HG02763 (cell line): ENCODE data around the gene RPL27.
"Not testable (repeated sequence)": the region's sequence is repeated elsewhere in the genome, so short reads cannot be mapped to it uniquely, and the experiment has no call there.

Experiments used
- ATAC-seq: cut with Tn5 transposase; IDR thresholded peaks from one replicate; pipeline ENCODE4 v1.9.1; 2021; ENCODE audit warnings: mild to moderate bottlenecking, moderate library complexity; ENCODE audit not compliant: unreplicated experiment

Gene RPL27

GRCh38 chr17:42992872-42993271, 5.3 kb upstream of the RPL27 start:
- no peak for ATAC-seq

- ATAC-seq, result not testable (repeated sequence)
Observed at GRCh38 chr17:42993913-42994312, 4.3 kb upstream of the RPL27 start.

GRCh38 chr17:42997390-42997983, 732 bp upstream of the RPL27 start:
- no peak for ATAC-seq

GRCh38 chr17:42999003-42999525, 845 bp downstream of the RPL27 start:
- ATAC-seq, result no peak

GRCh38 chr17:43000894-43001293, 2.7 kb downstream of the RPL27 start:
- not testable (repeated sequence) for ATAC-seq

GRCh38 chr17:43003542-43004172, 5.4 kb downstream of the RPL27 start:
- ATAC-seq, result no peak

- peak; percentile 83 for ATAC-seq
Observed at GRCh38 chr17:43006639-43007551, 8.7 kb downstream of the RPL27 start, which contains the start of gene IFI35. Gene IFI35 (plus strand): TSS chr17:43006784. CDS start chr17:43006948, 164 bp downstream.

GRCh38 chr17:43010667-43011308, 12.6 kb downstream of the RPL27 start:
- no peak for ATAC-seq

GRCh38 chr17:43011728-43012472, 13.7 kb downstream of the RPL27 start:
- ATAC-seq, result no peak

- no peak for ATAC-seq
Observed at GRCh38 chr17:43013296-43013695, 15.1 kb downstream of the RPL27 start.

- no peak for ATAC-seq
Observed at GRCh38 chr17:43014020-43014648, 15.9 kb downstream of the RPL27 start.

GRCh38 chr17:43014649-43015542, 16.7 kb downstream of the RPL27 start:
- ATAC-seq, result no peak

- ATAC-seq, result no peak
Observed at GRCh38 chr17:43015579-43015978, 17.4 kb downstream of the RPL27 start.

GRCh38 chr17:43016216-43016615, 18.0 kb downstream of the RPL27 start:
- ATAC-seq, result no peak

- ATAC-seq, result no peak
Observed at GRCh38 chr17:43018008-43018853, 20.0 kb downstream of the RPL27 start.

- ATAC-seq, result no peak
Observed at GRCh38 chr17:43018932-43019331, 20.7 kb downstream of the RPL27 start.

- no peak for ATAC-seq
Observed at GRCh38 chr17:43019418-43019817, 21.2 kb downstream of the RPL27 start.
